Cerebellar cortex (tissue), 1 donor: ENCODE measurements around the gene HPS1.

ENCODE experiments used
- DNase-seq: peaks from one replicate; pipeline ENCODE4 v3.0.0-alpha.2; 2015; ENCODE audit warnings: low spot score

Gene HPS1

DNA sequence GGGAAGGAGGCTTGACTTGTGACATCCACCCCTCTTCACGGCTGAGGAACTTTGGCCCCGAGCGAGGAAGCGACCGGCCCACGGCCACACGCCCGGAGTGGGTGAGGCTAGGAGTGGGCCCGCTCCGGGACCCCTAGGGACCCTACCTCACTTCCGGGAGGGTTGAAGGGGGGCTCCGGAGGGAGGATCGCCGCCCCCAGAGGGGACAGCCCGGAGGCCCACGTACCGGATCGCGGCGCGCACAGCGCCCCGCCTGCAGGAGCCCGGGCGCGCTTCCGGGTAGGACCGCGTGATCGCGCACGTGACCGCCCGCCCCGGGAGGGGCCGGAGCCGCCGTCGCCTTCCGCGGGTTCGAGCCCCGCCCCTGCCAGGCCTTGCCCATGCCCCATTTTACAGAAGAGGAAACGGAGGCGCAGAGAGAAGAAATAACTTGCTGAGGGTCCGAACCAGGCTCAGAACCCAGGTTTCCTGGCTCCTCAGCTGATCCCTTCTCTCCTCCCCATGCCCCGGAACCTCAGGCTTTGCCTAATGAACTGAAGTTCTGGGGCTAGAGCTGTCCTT lies at the start of gene HPS1:
HPS1 (minus strand) TSS at position 275 of the 561 bp plus-strand sequence. CDS start 3,695 bp downstream, outside the sequence.
- peak; percentile 49 for DNase-seq

DNA sequence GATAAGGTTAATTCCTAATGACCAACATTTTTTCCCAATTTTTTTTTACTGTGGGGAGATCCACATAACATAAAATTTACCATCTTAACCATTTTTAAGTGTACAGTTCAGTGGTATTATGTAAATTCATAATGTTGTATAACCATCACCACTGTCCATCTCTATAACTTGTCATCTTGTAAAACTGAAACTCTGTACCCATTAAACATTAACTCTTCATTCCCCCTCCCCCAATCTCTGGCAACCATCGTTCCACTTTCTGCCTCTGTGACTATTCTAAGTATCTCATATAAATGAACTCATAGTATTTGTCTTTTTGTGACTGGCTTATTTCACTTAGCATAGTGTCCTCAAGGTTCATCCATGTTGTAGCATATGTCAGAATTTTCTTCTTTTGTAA lies 46.0 kb upstream of the HPS1 start:
- no peak for DNase-seq

DNA sequence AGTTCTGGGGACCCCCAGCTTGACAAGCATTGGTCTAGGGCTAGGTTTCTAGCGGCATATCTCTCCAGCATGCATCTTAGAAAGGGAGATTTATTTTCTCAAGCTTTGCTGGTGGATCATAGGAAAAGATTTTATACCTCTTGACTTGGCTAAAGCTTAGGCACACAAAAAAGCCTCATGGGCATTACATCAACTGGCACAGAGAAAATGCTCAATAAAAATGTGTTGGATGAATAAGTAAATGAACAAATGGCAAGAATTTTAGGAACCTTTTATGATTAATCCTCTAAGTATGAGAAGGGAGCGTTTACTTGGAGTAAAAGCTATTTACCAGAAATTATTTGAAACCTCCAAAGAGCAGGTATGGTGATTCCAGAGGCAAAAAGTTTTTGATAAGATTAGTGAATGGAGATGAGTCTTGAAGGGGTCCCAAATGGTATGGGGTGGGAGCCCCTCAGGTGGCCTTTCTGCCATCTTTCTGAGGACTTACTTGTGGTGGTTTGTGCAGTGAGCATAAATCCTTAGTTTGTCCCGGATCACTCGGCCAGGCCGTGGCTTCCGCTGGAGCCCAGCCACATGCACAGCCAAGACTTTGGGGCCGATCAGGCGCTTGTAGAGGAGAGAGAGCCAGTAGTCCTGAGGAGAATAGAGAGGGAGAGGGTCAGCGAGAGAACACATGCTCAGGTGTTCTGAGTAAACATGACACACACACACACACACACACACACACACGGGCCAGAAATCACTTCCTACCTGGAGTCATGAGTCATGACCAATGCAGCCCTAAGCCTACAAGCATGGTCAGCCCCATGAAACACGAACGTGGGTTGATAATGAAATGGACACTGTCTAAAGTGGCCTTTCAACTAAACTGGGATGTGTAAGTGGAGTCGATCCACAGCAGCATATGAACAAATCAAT lies 43.1 kb upstream of the HPS1 start:
- DNase-seq, result no peak

DNA sequence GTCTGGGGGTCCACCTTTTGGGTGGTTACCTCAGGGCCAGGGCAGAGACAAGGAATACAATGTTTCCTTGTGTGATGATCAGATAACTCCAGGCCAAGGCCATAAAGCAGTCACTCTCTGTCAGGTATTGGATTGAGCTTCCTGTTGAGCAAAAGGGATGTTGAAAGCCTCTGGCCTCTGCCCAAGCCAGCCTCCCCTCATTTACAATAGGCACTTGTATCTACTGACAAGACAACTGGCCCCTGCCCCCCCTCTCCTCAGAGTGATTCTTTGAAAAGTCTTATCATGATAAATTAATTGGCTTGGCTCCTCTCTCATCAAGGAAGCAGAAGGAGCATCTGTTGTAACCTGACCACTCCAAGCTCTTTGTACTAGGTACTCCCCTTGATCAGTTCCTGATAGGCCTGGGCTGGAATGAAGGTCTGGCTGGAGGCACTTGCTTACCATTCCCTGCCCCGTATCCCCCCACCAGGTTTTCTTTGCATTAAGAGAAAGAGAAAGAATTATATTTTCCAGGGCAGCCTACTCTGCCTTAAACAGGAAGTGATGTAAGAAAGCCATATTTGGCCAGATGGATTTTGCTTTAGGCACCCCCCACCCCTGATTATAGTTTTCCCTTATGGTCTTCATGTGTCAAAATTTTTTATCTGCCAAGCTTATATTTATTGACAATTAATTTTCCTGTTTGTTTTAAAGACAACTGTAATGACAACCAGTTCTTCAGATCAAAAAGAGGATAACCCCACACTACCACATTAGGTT lies 42.1 kb upstream of the HPS1 start:
- DNase-seq, result no peak

DNA sequence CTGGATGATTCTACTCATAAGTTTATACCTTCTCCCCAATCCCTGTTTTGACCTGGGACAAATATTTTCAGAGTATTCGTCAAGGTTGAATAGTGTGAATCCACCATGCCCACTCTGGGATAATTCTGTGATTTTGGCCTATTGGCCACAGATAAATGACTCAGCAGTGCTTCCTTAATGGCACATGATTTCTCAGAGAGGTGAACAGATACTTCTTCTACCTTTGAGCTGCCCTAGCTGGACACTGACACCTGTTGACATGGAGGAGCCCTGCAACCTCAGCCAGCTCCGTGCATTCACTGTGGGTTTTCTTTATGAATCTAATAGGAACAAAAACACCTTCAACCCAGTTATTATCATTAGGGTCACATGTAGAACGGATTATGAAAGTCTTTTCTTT lies 40.9 kb upstream of the HPS1 start:
- no peak for DNase-seq

DNA sequence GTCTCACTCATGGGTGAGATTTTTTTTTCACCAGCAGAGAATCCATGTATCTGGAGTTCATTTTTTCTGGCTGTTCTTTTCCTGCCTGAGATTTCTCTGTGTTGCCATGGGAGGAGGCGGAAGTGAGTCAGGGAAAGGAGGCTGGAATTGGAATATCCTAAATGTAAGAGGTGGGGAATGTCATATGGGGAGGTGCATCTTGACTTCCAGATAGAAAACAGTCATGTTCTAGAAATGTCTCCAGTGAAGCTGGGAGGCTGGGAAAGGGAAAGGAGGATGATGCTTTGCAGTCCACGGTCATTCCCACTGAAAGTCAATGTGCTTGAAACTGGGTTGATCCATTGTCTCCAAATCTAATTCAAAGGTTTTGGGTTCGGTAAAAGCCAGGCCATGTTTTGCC lies 39.7 kb upstream of the HPS1 start:
- no peak for DNase-seq

DNA sequence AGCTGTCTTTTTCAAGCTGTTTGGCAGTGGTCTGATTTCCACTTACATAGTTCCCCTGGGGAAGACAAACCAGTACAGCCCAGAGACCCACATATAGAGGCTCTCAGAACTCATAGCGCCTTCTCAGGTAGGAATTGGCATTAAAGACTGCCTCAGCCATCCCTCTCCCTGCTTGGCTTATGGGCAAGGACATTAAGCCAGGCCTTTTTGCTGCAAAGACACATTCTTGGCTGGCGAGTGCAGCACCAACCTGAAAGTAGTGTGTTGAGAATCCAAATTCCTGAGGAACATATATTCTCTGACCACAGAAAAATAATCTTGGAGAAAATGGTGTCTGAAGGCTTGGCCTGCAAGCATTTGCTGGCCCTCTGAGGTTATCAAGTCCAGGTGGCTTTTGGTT lies 39.2 kb upstream of the HPS1 start:
- no peak for DNase-seq

DNA sequence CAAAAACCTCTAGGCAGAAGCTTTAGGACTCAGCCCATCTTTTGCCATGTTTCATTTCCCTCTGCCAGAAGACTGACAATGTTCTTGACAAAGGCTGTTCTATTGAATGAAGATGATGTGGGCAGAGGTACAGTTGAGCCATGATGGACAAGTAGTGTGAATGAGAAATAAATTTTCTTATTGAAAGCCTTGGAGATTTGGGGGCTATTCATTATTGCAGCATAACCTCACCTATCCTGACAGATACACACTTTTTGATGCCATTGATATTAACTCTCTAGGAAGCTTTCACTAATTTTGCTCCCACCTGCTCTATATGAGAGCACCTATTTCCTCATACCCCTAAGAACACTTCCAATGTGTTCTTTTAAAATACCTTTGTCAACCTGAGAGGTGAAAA lies 36.9 kb upstream of the HPS1 start:
- no peak for DNase-seq

DNA sequence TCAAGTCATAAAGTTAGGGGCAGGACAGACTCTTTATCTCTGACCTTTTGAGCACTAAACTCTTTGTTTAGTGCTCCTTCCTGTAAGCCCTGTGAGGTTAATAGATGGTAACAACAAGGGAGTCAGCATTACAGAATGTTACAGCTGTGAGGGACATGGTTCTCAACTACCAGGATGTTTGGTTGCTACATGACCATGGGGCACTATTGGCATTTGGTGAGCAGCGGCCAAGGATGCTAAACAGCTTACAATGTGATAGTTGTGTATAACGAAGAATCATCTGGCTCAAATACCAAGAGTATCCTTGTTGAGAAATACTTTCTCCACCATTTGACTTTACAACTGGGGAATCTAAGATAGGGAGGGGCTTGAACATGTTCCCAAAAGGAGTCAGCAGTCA lies 35.4 kb upstream of the HPS1 start:
- no peak for DNase-seq

DNA sequence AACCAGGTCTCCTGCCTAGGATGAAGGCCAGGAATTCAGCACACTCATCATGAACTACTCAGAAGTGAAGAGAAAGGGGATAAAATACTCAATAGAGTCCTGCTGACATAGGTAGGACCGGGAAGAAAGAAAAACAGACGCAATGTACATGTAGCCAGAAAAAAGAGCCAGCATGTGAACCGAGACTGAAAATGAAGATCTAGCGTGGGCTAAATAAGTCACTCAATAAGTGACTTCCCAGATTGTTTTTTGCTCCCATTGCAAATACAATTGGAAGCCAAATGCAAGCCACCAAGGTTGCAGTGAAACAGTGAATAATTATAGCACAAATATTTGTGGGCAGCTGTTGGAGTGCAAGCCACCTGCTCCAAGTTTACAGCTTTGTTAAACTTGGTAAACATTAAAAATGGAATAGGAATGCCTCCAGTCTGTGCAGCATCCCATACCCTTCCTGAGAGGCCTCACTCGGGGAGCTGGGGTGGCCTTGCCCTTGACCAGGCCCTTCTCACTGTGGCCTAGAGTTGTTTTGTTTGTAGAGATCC lies 34.7 kb upstream of the HPS1 start:
- no peak for DNase-seq

DNA sequence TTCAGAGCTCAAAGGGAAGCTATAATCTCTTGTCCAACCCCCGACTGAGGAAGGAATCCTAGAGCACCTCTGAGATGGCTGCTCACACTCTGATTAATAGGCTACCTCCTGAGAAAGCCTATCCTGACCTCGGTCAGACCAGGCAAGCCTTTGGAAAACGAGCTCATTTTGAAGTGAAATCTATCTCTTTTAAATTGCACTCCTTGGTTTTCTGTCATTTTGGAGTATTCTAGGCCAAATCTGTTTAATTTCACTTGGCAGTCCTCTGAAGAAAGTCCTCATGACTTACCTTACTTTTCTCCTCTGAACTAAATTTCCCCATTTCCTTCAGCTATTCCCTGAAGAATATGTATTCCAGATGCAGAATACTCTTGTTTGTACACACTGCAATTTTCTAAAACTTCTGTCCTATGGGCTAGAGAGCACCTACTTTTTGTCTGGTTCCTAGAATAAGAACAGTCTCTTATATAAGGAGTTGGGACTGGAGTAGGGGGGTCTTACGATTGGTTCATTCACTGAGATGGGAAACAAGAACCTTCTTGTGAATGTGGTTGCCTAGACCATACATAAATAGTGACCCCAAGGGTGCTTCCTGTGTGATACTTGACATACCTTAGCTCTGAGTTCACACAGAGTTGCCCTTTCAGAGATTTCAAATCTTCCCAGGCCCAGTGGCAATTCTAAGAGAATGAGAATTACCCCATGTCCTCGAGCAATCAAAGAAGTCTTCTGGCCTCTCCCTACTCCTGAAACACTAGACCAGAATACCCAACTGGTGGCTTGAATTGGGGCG lies 31.9 kb upstream of the HPS1 start:
- no peak for DNase-seq

DNA sequence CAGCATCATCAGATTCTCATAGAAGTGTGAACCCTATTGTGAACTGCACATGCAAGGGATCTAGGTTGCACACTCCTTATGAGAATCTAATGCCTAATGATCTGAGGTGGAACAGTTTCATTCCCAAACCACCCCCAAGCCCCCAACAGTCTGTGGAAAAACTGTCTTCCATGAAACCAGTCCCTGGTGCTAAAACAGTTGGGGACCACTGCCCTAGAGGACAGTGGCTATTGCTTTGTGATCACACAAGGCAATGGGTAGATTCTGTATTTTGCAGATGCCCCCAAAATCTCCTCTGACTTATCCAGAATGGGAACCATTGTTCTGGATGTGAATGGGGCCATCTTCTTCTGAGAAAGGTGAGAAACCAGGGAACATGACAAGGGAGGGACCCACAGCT lies 31.1 kb upstream of the HPS1 start:
- DNase-seq, result no peak

DNA sequence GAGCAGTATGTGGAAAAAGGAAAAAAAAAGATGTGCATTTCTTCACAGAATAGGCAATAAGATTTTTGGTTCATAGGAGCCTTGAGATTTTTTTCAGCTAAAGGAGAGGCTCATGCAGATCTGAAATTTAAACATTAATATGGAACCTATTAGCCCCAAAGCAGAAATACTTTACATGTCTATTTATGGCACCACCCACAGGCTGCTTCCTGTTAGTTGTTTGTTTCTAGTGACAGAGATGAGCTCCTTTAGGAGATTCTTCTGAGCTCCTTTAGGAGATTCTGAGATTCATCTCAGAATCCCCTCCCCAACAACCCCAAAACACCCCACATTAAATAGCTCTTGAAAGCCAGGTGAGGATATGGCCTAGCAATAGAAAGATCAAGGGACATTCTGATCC lies 27.9 kb upstream of the HPS1 start:
- no peak for DNase-seq

DNA sequence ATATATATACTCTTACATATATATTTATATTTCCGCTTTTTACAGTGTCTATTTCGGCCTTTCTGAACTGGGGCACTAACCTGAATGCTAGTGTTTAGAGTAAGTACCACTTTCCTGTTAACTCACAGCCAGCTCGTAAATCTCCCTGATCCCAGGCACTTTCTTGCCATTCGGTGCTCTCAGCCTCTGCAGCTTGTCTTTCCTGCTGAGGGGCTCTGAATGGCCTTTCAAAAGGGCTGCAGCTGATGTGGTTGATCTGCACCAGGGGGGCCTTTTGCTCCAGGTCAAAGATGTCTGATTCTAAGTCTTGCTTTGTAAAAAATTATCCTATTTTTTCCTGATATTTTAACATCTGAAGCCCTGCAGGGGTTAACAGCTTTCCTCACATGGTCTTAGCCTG lies 25.5 kb upstream of the HPS1 start:
- no peak for DNase-seq

DNA sequence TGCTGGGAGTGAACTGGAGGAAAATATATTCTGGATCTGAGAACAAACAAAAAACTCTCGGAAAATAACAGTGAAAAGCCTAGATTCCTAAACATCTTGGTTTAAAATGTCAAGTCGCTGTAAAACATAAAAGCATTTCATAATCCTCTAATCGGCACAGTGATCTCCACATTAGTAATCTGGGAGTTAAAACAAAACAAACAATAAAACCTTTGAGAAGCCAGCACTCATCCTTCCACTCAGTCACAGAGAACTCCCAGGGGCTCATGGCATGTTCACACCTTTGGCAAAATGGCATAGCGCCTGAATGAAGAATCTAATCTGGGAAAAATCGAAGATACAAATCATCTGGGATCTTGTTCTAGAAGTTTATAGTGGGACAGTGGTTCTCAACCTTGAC lies 24.1 kb upstream of the HPS1 start:
- no peak for DNase-seq

DNA sequence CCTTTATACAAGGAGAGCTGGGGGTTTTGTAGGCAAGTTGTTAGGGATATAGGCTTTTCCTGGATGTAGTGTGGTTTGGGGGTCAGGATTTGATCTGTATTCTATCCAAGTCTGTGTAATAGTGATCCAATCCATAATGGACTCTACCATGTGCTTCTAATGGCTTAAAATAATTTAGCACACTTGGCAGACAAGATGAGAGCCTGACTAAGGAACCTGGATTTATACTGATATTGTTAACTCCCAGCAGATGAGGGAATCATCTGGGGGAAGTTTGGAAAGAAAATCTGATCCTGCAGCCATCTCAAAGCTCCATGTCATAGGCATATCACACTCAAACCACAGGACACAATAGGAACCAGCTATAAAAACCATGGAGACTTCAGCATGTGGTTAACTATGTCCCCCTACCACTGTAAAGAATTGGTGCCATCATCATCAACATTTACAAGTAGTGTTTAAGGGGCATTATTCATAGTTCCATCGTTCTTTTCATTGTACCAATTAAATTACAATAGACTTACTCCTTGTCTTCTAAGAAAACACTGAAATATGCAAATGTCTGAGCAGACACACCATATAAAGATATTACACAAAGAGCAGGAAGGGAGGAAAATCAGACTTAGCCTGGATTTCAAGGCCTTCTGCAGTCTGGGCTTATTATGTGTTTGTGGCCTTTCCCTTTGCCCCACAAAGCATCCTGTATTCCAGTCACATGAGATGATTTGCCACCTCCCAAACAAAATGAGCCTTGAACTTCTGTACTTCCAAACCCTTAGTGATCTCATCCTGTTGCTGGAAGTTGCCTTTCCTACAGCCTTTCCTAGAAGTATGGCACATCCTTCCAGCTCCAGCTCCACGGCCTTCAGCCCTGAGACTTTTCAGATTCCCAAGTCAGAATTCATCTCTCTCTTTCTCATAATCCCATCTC lies 22.5 kb upstream of the HPS1 start:
- no peak for DNase-seq

DNA sequence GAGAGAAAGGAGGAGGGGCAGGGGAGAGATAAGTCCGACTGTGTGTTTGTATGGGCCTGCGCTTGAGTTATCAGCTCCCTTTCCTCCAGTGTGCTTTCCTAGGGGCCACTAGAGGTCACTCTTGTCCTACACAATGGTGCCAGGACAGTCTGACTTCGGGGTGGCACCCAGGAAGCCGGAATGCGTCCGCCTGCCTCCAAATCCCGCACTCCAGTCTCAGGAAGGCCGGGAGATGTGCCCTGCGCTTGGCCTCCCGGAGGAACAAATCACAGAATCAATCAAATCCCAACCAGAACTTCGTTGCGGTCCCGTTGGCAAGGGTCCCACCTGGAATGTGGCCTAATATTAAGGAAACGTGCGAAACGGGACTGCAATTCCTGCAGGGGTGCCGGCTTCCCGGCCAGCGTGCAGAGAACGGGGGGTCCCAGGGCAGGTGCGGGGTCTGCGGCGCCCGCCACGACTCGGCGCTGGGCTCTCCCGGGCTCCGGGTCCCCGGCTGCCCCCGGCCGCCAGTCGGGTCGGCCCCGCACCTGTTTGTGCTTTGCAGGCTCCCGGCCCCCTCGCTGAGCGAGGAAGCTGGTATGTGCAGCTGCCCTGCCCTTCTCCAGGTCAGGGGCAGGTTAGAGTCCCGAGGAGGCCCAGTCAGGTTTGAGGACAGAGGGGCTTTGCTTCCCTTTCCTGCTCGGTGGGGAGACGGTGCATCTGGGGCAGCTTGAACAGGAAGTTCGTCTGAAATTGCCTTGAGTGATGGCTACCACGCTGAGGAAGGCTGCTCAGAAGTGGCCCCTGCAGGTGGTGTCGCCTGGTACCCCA lies 21.0 kb upstream of the HPS1 start:
- DNase-seq, result peak; percentile 87

DNA sequence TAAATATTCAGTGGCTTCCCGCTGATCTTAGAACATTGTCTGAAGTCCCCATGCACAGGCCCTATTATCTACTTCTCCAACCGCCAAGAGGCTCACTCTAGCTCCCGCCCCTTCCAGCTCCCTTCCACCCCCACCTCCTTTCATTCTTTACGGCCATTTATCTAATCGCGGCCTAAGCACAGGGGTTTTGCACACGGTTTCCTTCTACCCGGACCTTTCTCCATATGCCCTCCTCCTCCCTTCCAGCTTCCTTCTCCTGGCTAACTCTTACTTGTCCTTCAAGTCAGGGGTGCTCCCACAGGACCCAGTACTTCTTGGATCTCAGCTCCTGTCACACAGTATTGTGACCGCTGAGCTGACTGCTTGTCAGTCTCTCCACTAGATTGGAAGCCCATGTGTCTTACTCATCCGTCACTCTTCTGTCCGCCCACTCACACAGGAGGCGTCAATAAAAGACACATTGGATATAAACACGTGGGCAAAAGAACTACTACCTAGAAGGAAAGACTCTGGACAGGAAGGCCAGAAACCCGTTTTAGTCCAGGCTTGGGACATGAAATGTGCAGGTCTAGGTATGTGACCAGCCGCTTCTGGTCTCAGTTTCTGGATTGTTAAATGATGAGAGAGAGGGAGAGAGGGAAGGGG lies 20.2 kb upstream of the HPS1 start:
- no peak for DNase-seq

DNA sequence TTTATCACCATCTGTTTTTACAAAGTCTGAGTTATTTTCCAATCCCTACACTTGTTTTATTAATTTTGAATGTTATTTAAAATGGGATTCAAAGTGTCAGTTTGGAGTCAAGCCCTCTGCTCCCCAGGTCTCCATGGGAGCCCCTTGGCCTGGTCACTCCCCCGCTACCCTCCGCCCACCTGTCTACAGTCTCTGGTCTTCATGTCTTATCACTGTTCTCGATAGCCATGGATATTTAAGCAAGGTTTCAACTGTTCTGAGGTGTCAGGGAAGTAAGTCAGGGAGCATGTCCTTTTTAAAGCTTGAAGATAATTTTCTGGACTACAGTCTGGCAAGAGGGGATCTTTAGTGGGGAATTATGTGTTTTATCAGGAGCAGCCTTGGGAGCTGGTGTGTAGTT lies 19.1 kb upstream of the HPS1 start:
- DNase-seq, result no peak
